CD4-positive, alpha-beta T cell (primary cell): Measurements from ENCODE around the gene FAM110D. TPM values are rescaled to one million over a fixed set of nuclear protein-coding genes. Genes with fewer than 3 reads are reported as not detected.

Experiments used
- ATAC-seq: fragments of 200-7000 bp; cut with Tn5 transposase; one replicate; pipeline ENCODE4 v1.10.0; 2022; ENCODE audit warnings: mild to moderate bottlenecking; ENCODE audit not compliant: poor library complexity
- CTCF ChIA-PET: fragments of 350-600 bp; sonication (Branson Sonifier 250); formaldehyde crosslinking; loops from one replicate; lab custom pipeline; 2021; ENCODE audit warnings: antibody characterized with exemption, inconsistent platforms; lab: Charles Lee
- POLR2A ChIA-PET: fragments of 350-600 bp; sonication (Branson Sonifier 250); formaldehyde crosslinking; loops from one replicate; lab custom pipeline; 2021; ENCODE audit warnings: antibody characterized with exemption, inconsistent platforms; lab: Charles Lee
- DNase-seq, 14 experiments: peaks; one replicate each; pipeline ENCODE4 v3.0.0-alpha.2; 2013 to 2020; ENCODE audit warnings: mixed read lengths in 2 of 14
- H3K27ac ChIP-seq, 2 donors: one replicate each; pipeline versions ENCODE4 v1.5.1 to v1.7.0; 2013; ENCODE audit warnings: low read length in 2 of 2, low read depth in 1 of 2, mild to moderate bottlenecking in 1 of 2
- H3K27me3 ChIP-seq, 2 experiments: 1 replicate in 1 of 2; 2 replicates in 1 of 2; pipeline versions ENCODE4 v1.6.1 to v1.7.0; 2013; ENCODE audit warnings: low read length in 2 of 2, control low read depth in 1 of 2, mild to moderate bottlenecking in 1 of 2, moderate library complexity in 1 of 2; ENCODE audit not compliant: insufficient read depth in 2 of 2, control insufficient read depth in 1 of 2
- H3K36me3 ChIP-seq: one replicate; pipeline ENCODE4 v1.6.1; 2013; ENCODE audit warnings: low read length, control low read depth; ENCODE audit not compliant: insufficient read depth
- H3K4me1 ChIP-seq: one replicate; pipeline ENCODE4 v1.6.1; 2013; ENCODE audit warnings: low read length, control low read depth; ENCODE audit not compliant: insufficient read depth
- H3K4me3 ChIP-seq: one replicate; pipeline ENCODE4 v1.5.1; 2013; ENCODE audit warnings: mild to moderate bottlenecking, low read length, moderate library complexity
- H3K9me3 ChIP-seq, 2 experiments: 1 replicate in 1 of 2; 2 replicates in 1 of 2; pipeline versions ENCODE4 v1.6.1 to v1.7.0; 2013; ENCODE audit warnings: low read length in 2 of 2, mild to moderate bottlenecking in 2 of 2, control low read depth in 1 of 2, moderate library complexity in 1 of 2; ENCODE audit not compliant: control insufficient read depth in 1 of 2, insufficient read depth in 1 of 2
- H3K27ac Mint-ChIP-seq: one replicate; pipeline ENCODE4 v1.8.0; 2020; ENCODE audit warnings: mixed read lengths
- H3K27me3 Mint-ChIP-seq: one replicate; pipeline ENCODE4 v1.8.0; 2021; ENCODE audit warnings: mixed read lengths
- H3K36me3 Mint-ChIP-seq: one replicate; pipeline ENCODE4 v1.8.0; 2021; ENCODE audit warnings: low read depth, mixed read lengths
- H3K4me1 Mint-ChIP-seq: one replicate; pipeline ENCODE4 v1.8.0; 2021; ENCODE audit warnings: low read depth, mixed read lengths
- H3K4me3 Mint-ChIP-seq: one replicate; pipeline ENCODE4 v1.8.0; 2020; ENCODE audit warnings: mild to moderate bottlenecking, mixed read lengths
- H3K9me3 Mint-ChIP-seq: one replicate; pipeline ENCODE4 v1.8.0; 2020; ENCODE audit warnings: mixed read lengths
- CTCF ChIP-seq: fragments of 200-600 bp; IDR thresholded peaks from one replicate; pipeline ENCODE4 v1.8.0; 2022; ENCODE audit warnings: antibody characterized with exemption, mild to moderate bottlenecking
- intact Hi-C, 2 experiments: fragments of 100-400 bp; cut with DNase I in 1 of 2; cut with micrococcal nuclease in 1 of 2; formaldehyde crosslinking; loops; one replicate each; pipeline versions ENCODE4 v1.15.1 to v1.9.0; 2023 to 2025; cut with DNase I, micrococcal nuclease
- total RNA-seq, 174 experiments: library from RNA in 2 of 174; stranded (reverse) in 2 of 174; gene quantifications; one replicate each; pipeline ENCODE4 v1.2.3 and lab custom pipeline; 2021 to 2026

FAM110D gene
- total RNA-seq, 2 experiments from 2014 or later: not detected

- H3K27me3 ChIP-seq: no peaks in the 10 kb centered on the region
- no peak for ATAC-seq
- CTCF ChIA-PET: interaction anchor here (0.9 kb wide), 1 partner anchor 12 kb away, joined by 3 read pairs; the partner anchor contains the start of gene ZNF593
- no peaks in the 10 kb centered on the region for H3K4me1 ChIP-seq
- no peak overlapping the region for H3K27ac ChIP-seq
- no peak for TF ChIP-seq CTCF
- intact Hi-C loops: loop anchor here in 1 of 2 experiments (5.0 kb wide), 1 partner anchor 41 kb away; no protein-coding TSS in a partner anchor
- no peaks in the 10 kb centered on the region for H3K36me3 ChIP-seq
- no peak for DNase-seq
- H3K36me3 Mint-ChIP-seq: no peaks in the 10 kb centered on the region
- POLR2A ChIA-PET: no interaction called here
- H3K4me3 ChIP-seq: no peak overlapping the region
- no peaks in the 10 kb centered on the region for H3K4me1 Mint-ChIP-seq
- no peaks in the 10 kb centered on the region for H3K27me3 Mint-ChIP-seq
- no peaks in the 10 kb centered on the region for H3K9me3 Mint-ChIP-seq
- H3K9me3 ChIP-seq: no peaks in the 10 kb centered on the region
- H3K4me3 Mint-ChIP-seq: no peak overlapping the region
- no peak overlapping the region for H3K27ac Mint-ChIP-seq
Observed at GRCh38 chr1:26181586-26182382, 22.9 kb downstream of the FAM110D start.

- ChIA-PET POLR2A (no interaction called here), CTCF (interaction anchor here (1.3 kb wide), 1 partner anchor 52 kb away, joined by 4 read pairs; the partner anchor contains the start of gene CEP85)
- H3K36me3 Mint-ChIP-seq: no peaks in the 10 kb centered on the region
- H3K27ac Mint-ChIP-seq: no peak overlapping the region
- DNase-seq (no peak), ATAC-seq (no peak)
- intact Hi-C loops: loop anchor here in 1 of 2 experiments (5.0 kb wide), 1 partner anchor 40 kb away; no protein-coding TSS in a partner anchor
- Histone ChIP-seq H3K9me3 (no peaks in the 10 kb centered on the region), H3K4me3 (no peak overlapping the region), H3K27ac (no peak overlapping the region), H3K27me3 (no peaks in the 10 kb centered on the region), H3K4me1 (no peaks in the 10 kb centered on the region), H3K36me3 (no peaks in the 10 kb centered on the region)
- no peak for TF ChIP-seq CTCF
- H3K27me3 Mint-ChIP-seq: no peaks in the 10 kb centered on the region
- H3K9me3 Mint-ChIP-seq: no peaks in the 10 kb centered on the region
- H3K4me3 Mint-ChIP-seq: no peak overlapping the region
- H3K4me1 Mint-ChIP-seq: no peaks in the 10 kb centered on the region
Observed at GRCh38 chr1:26182383-26182696, 23.5 kb downstream of the FAM110D start.

- no peaks in the 10 kb centered on the region for H3K4me1 Mint-ChIP-seq
- H3K27me3 ChIP-seq: no peaks in the 10 kb centered on the region
- ATAC-seq: no peak
- TF ChIP-seq CTCF: no peak
- intact Hi-C loops: loop anchor here in 1 of 2 experiments (5.0 kb wide), 1 partner anchor 38 kb away; no protein-coding TSS in a partner anchor
- H3K36me3 Mint-ChIP-seq: no peaks in the 10 kb centered on the region
- ChIA-PET CTCF (no interaction called here), POLR2A (no interaction called here)
- H3K27me3 Mint-ChIP-seq: no peaks in the 10 kb centered on the region
- no peak overlapping the region for H3K27ac Mint-ChIP-seq
- DNase-seq: no peak
- H3K9me3 ChIP-seq: no peaks in the 10 kb centered on the region
- H3K27ac ChIP-seq: no peak overlapping the region
- H3K4me3 ChIP-seq: no peak overlapping the region
- H3K9me3 Mint-ChIP-seq: no peaks in the 10 kb centered on the region
- H3K4me3 Mint-ChIP-seq: no peak overlapping the region
- no peaks in the 10 kb centered on the region for H3K4me1 ChIP-seq
- no peaks in the 10 kb centered on the region for H3K36me3 ChIP-seq
Observed at GRCh38 chr1:26184086-26184485, 25.2 kb downstream of the FAM110D start.
